HepG2 (cell line): ENCODE data around the gene CDC42EP4. TPM values are rescaled to one million over a fixed set of nuclear protein-coding genes. Genes with fewer than 3 reads are reported as not detected.

Source experiments
- GFI1 ChIP-seq: sonication (generic); formaldehyde crosslinking; IDR thresholded peaks from 2 replicates; pipeline ENCODE4 v1.5.0; 2020; ENCODE audit warnings: missing genetic modification reagents, mild to moderate bottlenecking, borderline replicate concordance
- IKZF4 ChIP-seq: sonication (generic); formaldehyde crosslinking; IDR thresholded peaks from 2 replicates; pipeline ENCODE4 v1.5.1; 2020; ENCODE audit warnings: borderline replicate concordance, mild to moderate bottlenecking, low read depth, missing genetic modification reagents; ENCODE audit errors: not compliant biosample characterization
- KLF6 ChIP-seq: IDR thresholded peaks from 2 replicates; pipeline ENCODE4 v1.8.0; 2016; ENCODE audit warnings: missing biosample characterization, missing genetic modification reagents
- MIXL1 ChIP-seq: IDR thresholded peaks from 2 replicates; pipeline ENCODE4 v1.6.1; 2016
- MXD1 ChIP-seq: sonication (generic); formaldehyde crosslinking; IDR thresholded peaks from 2 replicates; pipeline ENCODE4 v1.4.0; 2020; ENCODE audit warnings: mild to moderate bottlenecking, missing genetic modification reagents
- REL ChIP-seq: sonication (generic); formaldehyde crosslinking; conservative IDR thresholded peaks from 2 replicates; pipeline ENCODE4 v1.8.0; 2022; ENCODE audit warnings: mild to moderate bottlenecking, missing genetic modification reagents, moderate library complexity
- REPIN1 ChIP-seq: sonication (generic); formaldehyde crosslinking; IDR thresholded peaks from 2 replicates; pipeline ENCODE4 v1.8.0; 2022; ENCODE audit warnings: missing genetic modification reagents, low read depth, mild to moderate bottlenecking, borderline replicate concordance
- SALL2 ChIP-seq: sonication (generic); formaldehyde crosslinking; IDR thresholded peaks from 2 replicates; pipeline ENCODE4 v1.8.1; 2023; ENCODE audit warnings: mild to moderate bottlenecking, missing genetic modification reagents, inconsistent platforms
- TBL1XR1 ChIP-seq: fragments of 150-350 bp; IDR thresholded peaks from 2 replicates; pipeline ENCODE4 v1.6.1; 2014; ENCODE audit warnings: borderline replicate concordance, low read length; ENCODE audit not compliant: partially characterized antibody
- TOPORS ChIP-seq: sonication (generic); formaldehyde crosslinking; IDR thresholded peaks from 2 replicates; pipeline ENCODE4 v1.8.0; 2023; ENCODE audit warnings: mild to moderate bottlenecking, missing genetic modification reagents
- YY1 ChIP-seq: IDR thresholded peaks from 2 replicates; pipeline ENCODE4 v1.6.1; 2011; ENCODE audit warnings: low read length, low read depth, moderate library complexity, mild to moderate bottlenecking; ENCODE audit not compliant: insufficient read depth, insufficient replicate concordance
- ZBTB21 ChIP-seq: sonication (generic); formaldehyde crosslinking; IDR thresholded peaks from 2 replicates; pipeline ENCODE4 v1.4.0; 2020; ENCODE audit warnings: missing genetic modification reagents
- ZMAT3 ChIP-seq: sonication (generic); formaldehyde crosslinking; conservative IDR thresholded peaks from 2 replicates; pipeline ENCODE4 v1.7.0; 2021; ENCODE audit warnings: missing genetic modification reagents
- ZNF318 ChIP-seq: sonication (generic); formaldehyde crosslinking; IDR thresholded peaks from 2 replicates; pipeline ENCODE4 v1.4.0; 2020; ENCODE audit warnings: mild to moderate bottlenecking, missing genetic modification reagents
- ZNF460 ChIP-seq: sonication (generic); formaldehyde crosslinking; IDR thresholded peaks from 2 replicates; pipeline ENCODE4 v1.5.1; 2020; ENCODE audit warnings: missing genetic modification reagents, mild to moderate bottlenecking, borderline replicate concordance
- ZNF468 ChIP-seq: sonication (generic); formaldehyde crosslinking; IDR thresholded peaks from 2 replicates; pipeline ENCODE4 v1.8.0; 2022; ENCODE audit warnings: mild to moderate bottlenecking, moderate library complexity, missing genetic modification reagents
- ZNF550 ChIP-seq: sonication (generic); formaldehyde crosslinking; IDR thresholded peaks from 2 replicates; pipeline ENCODE4 v1.4.0; 2020; ENCODE audit warnings: mild to moderate bottlenecking, missing genetic modification reagents, borderline replicate concordance
- ZNF670 ChIP-seq: sonication (generic); formaldehyde crosslinking; IDR thresholded peaks from 2 replicates; pipeline ENCODE4 v1.8.0; 2022; ENCODE audit warnings: mild to moderate bottlenecking, missing genetic modification reagents, borderline replicate concordance
- ZNF709 ChIP-seq: sonication (generic); formaldehyde crosslinking; IDR thresholded peaks from 2 replicates; pipeline ENCODE4 v1.5.0; 2020; ENCODE audit warnings: mild to moderate bottlenecking, missing genetic modification reagents
- ZNF839 ChIP-seq: sonication (generic); formaldehyde crosslinking; IDR thresholded peaks from 2 replicates; pipeline ENCODE4 v1.4.0; 2020; ENCODE audit warnings: missing genetic modification reagents, mild to moderate bottlenecking, borderline replicate concordance
- ZNF850 ChIP-seq: sonication (generic); formaldehyde crosslinking; conservative IDR thresholded peaks from 2 replicates; pipeline ENCODE4 v1.9.0; 2021; ENCODE audit warnings: mild to moderate bottlenecking, missing genetic modification reagents
- polyA plus RNA-seq, 8 experiments: library from polyadenylated mRNA; depleted of rRNA in 3 of 8; stranded (reverse) in 7 of 8; unstranded in 1 of 8; fragments of >200 nt; fragmentation: Illumina TruSeq in 4 of 8; extraction: Trizol in 4 of 8; gene quantifications; 2 replicates each; pipeline versions ENCODE4 v1.2.1 to v1.2.3, GENCODE V29; 2011 to 2016; ENCODE audit warnings: low read depth in 4 of 8, missing spikeins in 1 of 8, mixed read lengths in 1 of 8; ENCODE audit not compliant: insufficient read depth in 1 of 8
- total RNA-seq, 5 experiments: library from RNA; depleted of rRNA; stranded (reverse); fragments of >200 nt; fragmentation: Illumina TruSeq; extraction: Trizol; gene quantifications; 2 replicates each; pipeline ENCODE4 v1.2.3, GENCODE V29; 2016; ENCODE audit warnings: low read depth in 1 of 5
- TF ChIP-seq, protein P1 (sequence below): sonication (generic); formaldehyde crosslinking; IDR thresholded peaks from 2 replicates; pipeline ENCODE4 v1.4.0; 2020; ENCODE audit warnings: missing genetic modification reagents

Gene CDC42EP4
- total and polyA plus RNA-seq, 2 of the 13 experiments (the other 11 are each of a cell fraction or from before 2014, with no cell fraction given), result 19.0 to 54.0 TPM

DNA sequence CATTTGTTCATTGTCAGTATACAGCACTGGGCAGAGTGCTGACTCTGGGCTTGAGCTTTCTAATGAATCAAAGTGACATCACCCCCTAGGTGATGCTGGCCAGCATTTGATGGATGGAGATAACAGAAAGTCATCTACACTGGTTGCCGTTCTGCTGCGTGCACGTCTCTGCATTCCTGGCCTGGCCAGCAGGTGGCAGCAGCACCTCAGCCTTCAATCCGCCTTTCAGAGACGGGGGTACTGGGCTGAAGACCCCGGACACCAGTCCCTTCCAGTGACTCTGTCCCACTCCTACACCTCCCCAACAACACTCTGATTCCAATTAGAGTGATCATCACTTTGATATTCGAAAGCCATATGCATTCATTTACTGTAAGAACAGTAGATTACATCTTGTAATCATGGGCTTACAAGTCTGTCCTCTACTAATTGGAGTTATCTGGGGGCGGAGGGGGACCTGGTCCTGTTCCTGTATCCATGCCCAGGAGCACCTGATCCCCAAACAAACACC lies 56.1 kb downstream of the CDC42EP4 start (continued):
- TF ChIP-seq SALL2 (CRISPR knock-in tag), result no peak; the same call in 1 of the 2 replicates
- no peak for TF ChIP-seq ZNF839 (CRISPR knock-in tag)
- no peak for TF ChIP-seq ZNF460 (CRISPR knock-in tag)
- TF ChIP-seq REL (CRISPR knock-in tag), result no peak
- TF ChIP-seq REPIN1 (CRISPR knock-in tag), result no peak
- no peak for TF ChIP-seq TOPORS (CRISPR knock-in tag)
- 0 out of 2 replicates have a peak, but pooled peaks have one; percentile 39 for TF ChIP-seq KLF6 (CRISPR knock-in tag)
- no peak for TF ChIP-seq ZNF850 (CRISPR knock-in tag)
- no peak for TF ChIP-seq ZNF550 (CRISPR knock-in tag)
- peak; percentile 58 for TF ChIP-seq YY1
- no peak for TF ChIP-seq MXD1 (CRISPR knock-in tag)
- TF ChIP-seq ZBTB21, result no peak
- TF ChIP-seq GFI1 (CRISPR knock-in tag), result peak; percentile 37; the same call in 1 of the 2 replicates
- no peak for TF ChIP-seq ZMAT3 (CRISPR knock-in tag)
- TF ChIP-seq TBL1XR1, result no peak
- TF ChIP-seq, protein P1, sequence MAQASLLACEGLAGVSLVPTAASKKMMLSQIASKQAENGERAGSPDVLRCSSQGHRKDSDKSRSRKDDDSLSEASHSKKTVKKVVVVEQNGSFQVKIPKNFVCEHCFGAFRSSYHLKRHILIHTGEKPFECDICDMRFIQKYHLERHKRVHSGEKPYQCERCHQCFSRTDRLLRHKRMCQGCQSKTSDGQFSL (CRISPR knock-in tag), result no peak
- no peak for TF ChIP-seq IKZF4 (CRISPR knock-in tag)
- TF ChIP-seq ZNF709 (CRISPR knock-in tag), result no peak
- TF ChIP-seq ZNF468 (CRISPR knock-in tag), result no peak
- no peak for TF ChIP-seq ZNF670 (CRISPR knock-in tag)
- TF ChIP-seq ZNF318 (CRISPR knock-in tag), result no peak
- TF ChIP-seq MIXL1 (CRISPR knock-in tag), result 0 out of 2 replicates have a peak, but pooled peaks have one; percentile 48
